ENCODE data around the gene BCAS1.
A peak's percentile ranks its signal among the peaks of the same experiment; 100 is the strongest.

Gene BCAS1

GRCh38 chr20:54047720-54048119 is 22.7 kb downstream of the BCAS1 start:
- no peak for TF ChIP-seq CTCF (IDR thresholded peaks at IDR 0.05; ENCODE audit: low read depth, low read length)
- no peak overlapping the region for H3K4me3 ChIP-seq (replicated peaks in 1 of 2; ENCODE audit: low read depth in 2 of 2, low read length in 2 of 2)
- no peak for DNase-seq (ENCODE audit: low read depth in 2 of 2)

GRCh38 chr20:54047048-54047447 is 23.3 kb downstream of the BCAS1 start:
- no peak for DNase-seq (ENCODE audit: low read depth in 2 of 2)
- H3K4me3 ChIP-seq (replicated peaks in 1 of 2; ENCODE audit: low read depth in 2 of 2, low read length in 2 of 2): no peak overlapping the region
- no peak for TF ChIP-seq CTCF (IDR thresholded peaks at IDR 0.05; ENCODE audit: low read depth, low read length)

GRCh38 chr20:54044156-54044555 is 26.2 kb downstream of the BCAS1 start:
- TF ChIP-seq CTCF (IDR thresholded peaks at IDR 0.05; ENCODE audit: low read depth, low read length): no peak
- peak; percentile 69 to 71 for DNase-seq (ENCODE audit: low read depth in 2 of 2)
- H3K4me3 ChIP-seq (replicated peaks in 1 of 2; ENCODE audit: low read depth in 2 of 2, low read length in 2 of 2): no peak overlapping the region

- no peak overlapping the region for H3K4me3 ChIP-seq (replicated peaks in 1 of 2; ENCODE audit: low read depth in 2 of 2, low read length in 2 of 2)
- DNase-seq (ENCODE audit: low read depth in 2 of 2): no peak
- TF ChIP-seq CTCF (IDR thresholded peaks at IDR 0.05; ENCODE audit: low read depth, low read length): no peak
Observed at GRCh38 chr20:54043076-54043967, 27.1 kb downstream of the BCAS1 start.

GRCh38 chr20:54042021-54042420 is 28.4 kb downstream of the BCAS1 start:
- TF ChIP-seq CTCF (IDR thresholded peaks at IDR 0.05; ENCODE audit: low read depth, low read length): no peak
- no peak for DNase-seq (ENCODE audit: low read depth in 2 of 2)
- H3K4me3 ChIP-seq (replicated peaks in 1 of 2; ENCODE audit: low read depth in 2 of 2, low read length in 2 of 2): no peak overlapping the region

GRCh38 chr20:54041336-54041735 is 29.1 kb downstream of the BCAS1 start:
- no peak for TF ChIP-seq CTCF (IDR thresholded peaks at IDR 0.05; ENCODE audit: low read depth, low read length)
- DNase-seq (ENCODE audit: low read depth in 2 of 2): no peak
- H3K4me3 ChIP-seq (replicated peaks in 1 of 2; ENCODE audit: low read depth in 2 of 2, low read length in 2 of 2): no peak overlapping the region

All from cardiac fibroblast (primary cell).